K562 (cell line): ENCODE data around the gene CDCA7. TPM values are rescaled to one million over a fixed set of nuclear protein-coding genes. Genes with fewer than 3 reads are reported as not detected.

Experiments used
- ATAC-seq: fragments of 200-7000 bp; cut with Tn5 transposase; 3 replicates; pipeline ENCODE4 v1.9.1; 2020; ENCODE audit warnings: moderate library complexity
- BruUV-seq: library from RNA; stranded (reverse); fragments of 400-500 nt; replicated peaks from 2 replicates; lab custom pipeline; 2021; lab: Mats Ljungman, UMichigan
- CTCF ChIA-PET: fragments of 300-600 bp; formaldehyde crosslinking; extraction: SDS; loops from one replicate; lab custom pipeline; 2021; ENCODE audit warnings: low intra/inter-chr PET ratio; lab: Yijun Ruan, JAX
- POLR2A ChIA-PET: fragments of 300-600, 350-650 bp; sonication (Branson Sonifier 250); formaldehyde crosslinking; extraction: SDS; loops from one replicate; lab custom pipeline; 2021; ENCODE audit warnings: antibody characterized with exemption, inconsistent platforms; lab: Yijun Ruan, JAX
- DNase-seq, 4 experiments: peaks; one replicate each; pipeline versions ENCODE4 v3.0.0 to v3.0.0-alpha.2; 2011 to 2018; ENCODE audit warnings: low spot score in 3 of 4, mixed read lengths in 3 of 4; ENCODE audit errors: extremely low read depth in 1 of 4
- FAIRE-seq: peaks from 2 replicates; lab custom pipeline; 2011; peaks lifted over from hg19 to GRCh38; lab: Jason Lieb, UNC
- H2AFZ ChIP-seq: 2 replicates; pipeline ENCODE4 v1.6.0; 2011; ENCODE audit warnings: low read depth, low read length, control low read depth, inconsistent platforms
- H3K27ac ChIP-seq: fragments of 200-600 bp; 3 replicates; pipeline ENCODE4 v1.8.0; 2011; ENCODE audit warnings: low read depth, mild to moderate bottlenecking, control low read depth, inconsistent platforms, low read length, moderate library complexity, mixed read lengths; ENCODE audit errors: extremely low read depth
- H3K27me3 ChIP-seq, 2 experiments: fragments of 300-600 bp in 1 of 2; 2 replicates in 1 of 2; 3 replicates in 1 of 2; pipeline versions ENCODE4 v1.6.0 to v1.8.0; 2011; ENCODE audit warnings: inconsistent platforms in 2 of 2, low read length in 2 of 2, mild to moderate bottlenecking in 1 of 2, mixed read lengths in 1 of 2, moderate library complexity in 1 of 2; ENCODE audit not compliant: control insufficient read depth in 2 of 2, insufficient read depth in 2 of 2
- H3K36me3 ChIP-seq: fragments of 300-600 bp; 3 replicates; pipeline ENCODE4 v1.8.0; 2011; ENCODE audit warnings: mild to moderate bottlenecking, low read length, inconsistent platforms; ENCODE audit not compliant: control insufficient read depth, insufficient read depth
- H3K4me1 ChIP-seq, 2 experiments: fragments of 200-600 bp in 1 of 2; replicated peaks in 1 of 2; 2 replicates in 1 of 2; 3 replicates in 1 of 2; pipeline versions ENCODE4 v1.5.1 to v1.8.0; 2011; ENCODE audit warnings: inconsistent platforms in 2 of 2, low read length in 2 of 2, mild to moderate bottlenecking in 1 of 2, mixed read lengths in 1 of 2, moderate library complexity in 1 of 2; ENCODE audit not compliant: control insufficient read depth in 2 of 2, insufficient read depth in 2 of 2
- H3K4me2 ChIP-seq: 2 replicates; pipeline ENCODE4 v1.6.1; 2011; ENCODE audit warnings: low read length, control low read depth, inconsistent platforms, mixed read lengths; ENCODE audit not compliant: insufficient read depth
- H3K4me3 ChIP-seq: fragments of 200-600 bp; sonication (generic), shearing (Covaris generic); 2 replicates; pipeline ENCODE4 v1.5.1; 2016; ENCODE audit warnings: control low read depth, inconsistent platforms
- H3K79me2 ChIP-seq: fragments of 200-600 bp; 3 replicates; pipeline ENCODE4 v1.8.0; 2011; ENCODE audit warnings: low read length, inconsistent platforms; ENCODE audit not compliant: control insufficient read depth, insufficient read depth
- H3K9ac ChIP-seq, 2 experiments: 2 replicates each; pipeline versions ENCODE4 v1.6.0 to v1.6.1; 2011; ENCODE audit warnings: low read depth in 2 of 2, low read length in 2 of 2, control low read depth in 1 of 2, inconsistent platforms in 1 of 2, mild to moderate bottlenecking in 1 of 2, mixed read lengths in 1 of 2; ENCODE audit not compliant: insufficient read depth in 1 of 2
- H3K9me1 ChIP-seq: one replicate; pipeline ENCODE4 v1.6.0; 2011; ENCODE audit warnings: inconsistent platforms, mild to moderate bottlenecking, low read length, moderate library complexity; ENCODE audit not compliant: control insufficient read depth, insufficient read depth
- H3K9me3 ChIP-seq: replicated peaks from 2 replicates; pipeline ENCODE4 v1.5.1; 2011; ENCODE audit warnings: low read depth, low read length, inconsistent platforms; ENCODE audit not compliant: control insufficient read depth, insufficient read depth
- H4K20me1 ChIP-seq: replicated peaks from 2 replicates; pipeline ENCODE4 v1.6.1; 2011; ENCODE audit warnings: low read length, inconsistent platforms, mixed read lengths; ENCODE audit not compliant: control insufficient read depth, insufficient read depth
- ARID1B ChIP-seq: fragments of 450-650 bp; IDR thresholded peaks from 2 replicates; pipeline ENCODE4 v1.6.1; 2016; ENCODE audit warnings: antibody characterized with exemption, mild to moderate bottlenecking, inconsistent platforms
- CBFA2T2 ChIP-seq: fragments of 450-650 bp; conservative IDR thresholded peaks from 2 replicates; pipeline ENCODE4 v1.6.1; 2017; ENCODE audit warnings: mild to moderate bottlenecking
- FOS ChIP-seq: IDR thresholded peaks from 3 replicates; pipeline ENCODE4 v1.6.1; 2011; ENCODE audit not compliant: insufficient read length; ENCODE audit errors: extremely low read depth
- LCOR ChIP-seq: sonication (generic); formaldehyde crosslinking; IDR thresholded peaks from 2 replicates; pipeline ENCODE4 v1.8.0; 2022; ENCODE audit warnings: mild to moderate bottlenecking, missing genetic modification reagents
- TAF7 ChIP-seq: fragments of 450-650 bp; IDR thresholded peaks from 2 replicates; pipeline ENCODE4 v1.6.1; 2016; ENCODE audit warnings: missing genetic modification characterization, missing compliant biosample characterization
- ZBED1 ChIP-seq: IDR thresholded peaks from 2 replicates; pipeline ENCODE4 v1.6.1; 2014
- ZBTB8A ChIP-seq: fragments of 450-650 bp; IDR thresholded peaks from 2 replicates; pipeline ENCODE4 v1.6.1; 2018; ENCODE audit warnings: mild to moderate bottlenecking, moderate library complexity; ENCODE audit not compliant: partially characterized antibody
- ZNF3 ChIP-seq: fragments of 250-450 bp; sonication (Bioruptor Pico); IDR thresholded peaks from 2 replicates; pipeline ENCODE4 v1.5.0; 2021; ENCODE audit warnings: mild to moderate bottlenecking, moderate library complexity
- ZNF347 ChIP-seq: fragments of 450-650 bp; formaldehyde crosslinking; IDR thresholded peaks from 2 replicates; pipeline ENCODE4 v1.4.0; 2020; ENCODE audit warnings: low read depth, mild to moderate bottlenecking, moderate library complexity
- WGBS: fragments of 100-300 bp; shearing (Covaris generic); methylation state at CpG from one replicate; pipeline ENCODE4 v1.1.6; 2016; ENCODE audit warnings: low coverage, mixed read lengths; ENCODE audit not compliant: insufficient coverage; ENCODE audit errors: missing lambda C conversion rate; 5-methylcytosine and 5-hydroxymethylcytosine counted together
- in situ Hi-C: fragments of 300-500 bp; cut with MboI; formaldehyde crosslinking; loops from 4 replicates; pipeline ENCODE4 v1.15.0; 2018; ENCODE audit warnings: inconsistent platforms, mixed read lengths
- intact Hi-C: fragments of 100-400 bp; cut with micrococcal nuclease; formaldehyde crosslinking; loops from 2 replicates; pipeline ENCODE4 v1.14.2; 2022
- polyA plus RNA-seq, 8 experiments: library from polyadenylated mRNA; depleted of rRNA in 4 of 8; stranded (reverse) in 5 of 8; unstranded in 3 of 8; fragments of >200 nt; fragmentation: Nextera tagmentation in 2 of 8; fragmentation: Illumina TruSeq in 1 of 8; extraction: Ambion mirVana in 2 of 8; extraction: Trizol in 1 of 8; gene quantifications; 2 replicates each; pipeline versions ENCODE4 v1.2.1 to v1.2.3, GENCODE V29; 2011 to 2014; ENCODE audit warnings: inconsistent platforms in 1 of 8, missing spikeins in 1 of 8
- total RNA-seq, 7 experiments: library from RNA; depleted of rRNA in 6 of 7; stranded (reverse); fragments of >200 nt in 6 of 7; fragmentation: Illumina TruSeq in 2 of 7; extraction: Trizol in 2 of 7; gene quantifications; 2 replicates each; pipeline versions ENCODE4 v1.2.1 to v1.2.3, GENCODE V29; 2011 to 2021; ENCODE audit warnings: low replicate concordance in 1 of 7
- TF ChIP-seq, protein P1 (sequence below): sonication (generic); formaldehyde crosslinking; IDR thresholded peaks from 2 replicates; pipeline ENCODE4 v1.8.0; 2022; ENCODE audit warnings: mild to moderate bottlenecking, missing genetic modification reagents
- TF ChIP-seq, protein P2 (sequence below), 2 experiments: IDR thresholded peaks in 1 of 2; conservative IDR thresholded peaks in 1 of 2; 2 replicates each; pipeline ENCODE4 v1.6.1; 2016; ENCODE audit warnings: low read depth in 2 of 2, mild to moderate bottlenecking in 1 of 2, missing compliant biosample characterization in 1 of 2, missing genetic modification characterization in 1 of 2, moderate library complexity in 1 of 2
- TF ChIP-seq, protein P3 (sequence below): fragments of 250-450 bp; sonication (Bioruptor Pico); IDR thresholded peaks from 2 replicates; pipeline ENCODE4 v1.8.0; 2021; ENCODE audit warnings: moderate library complexity, mild to moderate bottlenecking, inconsistent platforms
- TF ChIP-seq, protein P4 (sequence below), 2 experiments: fragments of 450-650 bp; IDR thresholded peaks; 2 replicates each; pipeline ENCODE4 v1.6.1; 2018; ENCODE audit warnings: mild to moderate bottlenecking in 2 of 2, low read depth in 1 of 2; ENCODE audit not compliant: partially characterized antibody in 2 of 2

Gene CDCA7
- total and polyA plus RNA-seq, 9 of the 15 experiments (the other 6 are each of a cell fraction or from before 2014, with no cell fraction given), result 28.5 to 122 (median 51.0) TPM

DNA sequence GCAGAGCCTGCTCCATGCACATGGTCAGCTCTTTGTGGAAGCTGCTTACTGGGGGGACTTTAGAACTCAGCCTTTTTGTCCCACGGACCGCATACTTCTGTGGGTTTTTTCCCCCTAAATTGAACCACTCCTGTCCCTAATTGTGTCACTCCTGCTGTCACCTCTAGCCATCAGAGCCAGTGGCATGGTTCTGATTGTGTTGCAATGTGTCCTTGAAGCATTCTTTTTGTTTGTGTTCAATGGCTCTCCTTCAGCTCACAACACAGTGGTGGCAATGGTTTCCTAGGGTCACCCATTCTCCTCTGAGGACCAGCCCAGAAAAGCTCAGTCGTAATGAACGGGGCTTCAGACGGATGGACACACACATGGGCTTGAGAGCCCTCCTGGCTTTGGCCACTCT is 35.4 kb downstream of the CDCA7 start (continued):
- TF ChIP-seq, protein P1, sequence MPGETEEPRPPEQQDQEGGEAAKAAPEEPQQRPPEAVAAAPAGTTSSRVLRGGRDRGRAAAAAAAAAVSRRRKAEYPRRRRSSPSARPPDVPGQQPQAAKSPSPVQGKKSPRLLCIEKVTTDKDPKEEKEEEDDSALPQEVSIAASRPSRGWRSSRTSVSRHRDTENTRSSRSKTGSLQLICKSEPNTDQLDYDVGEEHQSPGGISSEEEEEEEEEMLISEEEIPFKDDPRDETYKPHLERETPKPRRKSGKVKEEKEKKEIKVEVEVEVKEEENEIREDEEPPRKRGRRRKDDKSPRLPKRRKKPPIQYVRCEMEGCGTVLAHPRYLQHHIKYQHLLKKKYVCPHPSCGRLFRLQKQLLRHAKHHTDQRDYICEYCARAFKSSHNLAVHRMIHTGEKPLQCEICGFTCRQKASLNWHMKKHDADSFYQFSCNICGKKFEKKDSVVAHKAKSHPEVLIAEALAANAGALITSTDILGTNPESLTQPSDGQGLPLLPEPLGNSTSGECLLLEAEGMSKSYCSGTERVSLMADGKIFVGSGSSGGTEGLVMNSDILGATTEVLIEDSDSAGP, result no peak
- no peak for TF ChIP-seq TAF7 (tag)
- TF ChIP-seq, protein P2, sequence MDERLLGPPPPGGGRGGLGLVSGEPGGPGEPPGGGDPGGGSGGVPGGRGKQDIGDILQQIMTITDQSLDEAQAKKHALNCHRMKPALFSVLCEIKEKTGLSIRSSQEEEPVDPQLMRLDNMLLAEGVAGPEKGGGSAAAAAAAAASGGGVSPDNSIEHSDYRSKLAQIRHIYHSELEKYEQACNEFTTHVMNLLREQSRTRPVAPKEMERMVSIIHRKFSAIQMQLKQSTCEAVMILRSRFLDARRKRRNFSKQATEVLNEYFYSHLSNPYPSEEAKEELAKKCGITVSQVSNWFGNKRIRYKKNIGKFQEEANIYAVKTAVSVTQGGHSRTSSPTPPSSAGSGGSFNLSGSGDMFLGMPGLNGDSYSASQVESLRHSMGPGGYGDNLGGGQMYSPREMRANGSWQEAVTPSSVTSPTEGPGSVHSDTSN (CRISPR knock-in tag; IDR thresholded peaks at IDR 0.05; ENCODE audit: low read depth), result no peak
- TF ChIP-seq, protein P2 (tag; conservative IDR thresholded peaks at IDR 0.05; ENCODE audit: low read depth), result no peak
- no peak for TF ChIP-seq ZBED1

DNA sequence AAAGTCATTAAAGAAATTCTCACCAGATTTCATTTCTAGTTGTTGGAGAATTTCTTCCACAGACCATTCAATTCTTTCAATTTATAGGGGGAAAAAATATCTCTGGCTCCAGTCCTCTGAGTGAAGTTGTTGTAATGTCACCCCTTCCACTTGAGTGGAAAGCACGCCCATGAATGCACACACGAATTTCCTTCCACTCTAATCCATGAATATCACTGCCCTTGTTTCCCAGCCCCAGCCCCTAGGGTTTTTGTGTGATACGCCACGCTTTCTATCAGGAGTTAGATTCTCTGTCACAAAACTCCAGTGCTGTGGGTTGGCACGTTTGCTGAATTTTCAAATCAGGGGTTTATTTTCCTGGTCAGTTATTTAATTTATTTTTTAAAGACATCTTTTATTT is 38.1 kb downstream of the CDCA7 start:
- Histone ChIP-seq H3K4me2 (no peak overlapping the region), H3K27me3 (peaks cover 35 to 45% of the 10 kb centered on the region in 2 experiments), H3K79me2 (no peaks in the 10 kb centered on the region), H4K20me1 (no peaks in the 10 kb centered on the region), H3K4me3 (no peak overlapping the region), H3K4me1 (peaks cover 0 to 2% of the 10 kb centered on the region in 2 experiments; a peak in 1 of 5 replicates), H3K9me3 (no peaks in the 10 kb centered on the region), H2AFZ (no peak overlapping the region), H3K36me3 (no peaks in the 10 kb centered on the region), H3K9ac (no peak overlapping the region), H3K27ac (no peak overlapping the region), H3K9me1 (no peaks in the 10 kb centered on the region)
- POLR2A ChIA-PET, result no interaction called here
- intact Hi-C loops (no loop called here), in situ Hi-C loops (no loop called here)
- ATAC-seq, result no peak
- WGBS, result 4% methylated on average over 5 of the region's 5 CpGs
- CTCF ChIA-PET, result no interaction called here
- no peak for FAIRE-seq
- BruUV-seq, result no TSS peak
- no peak for DNase-seq
- TF ChIP-seq CBFA2T2, result no peak
- TF ChIP-seq FOS, result no peak
- TF ChIP-seq ARID1B, result no peak
- no peak for TF ChIP-seq ZBTB8A
- no peak for TF ChIP-seq ZNF3 (CRISPR knock-in tag)
- TF ChIP-seq ZNF347, result no peak
- TF ChIP-seq, protein P3, sequence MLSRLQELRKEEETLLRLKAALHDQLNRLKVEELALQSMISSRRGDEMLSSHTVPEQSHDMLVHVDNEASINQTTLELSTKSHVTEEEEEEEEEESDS (CRISPR knock-in tag), result no peak
- no peak for TF ChIP-seq LCOR (CRISPR knock-in tag)
- TF ChIP-seq, protein P4, sequence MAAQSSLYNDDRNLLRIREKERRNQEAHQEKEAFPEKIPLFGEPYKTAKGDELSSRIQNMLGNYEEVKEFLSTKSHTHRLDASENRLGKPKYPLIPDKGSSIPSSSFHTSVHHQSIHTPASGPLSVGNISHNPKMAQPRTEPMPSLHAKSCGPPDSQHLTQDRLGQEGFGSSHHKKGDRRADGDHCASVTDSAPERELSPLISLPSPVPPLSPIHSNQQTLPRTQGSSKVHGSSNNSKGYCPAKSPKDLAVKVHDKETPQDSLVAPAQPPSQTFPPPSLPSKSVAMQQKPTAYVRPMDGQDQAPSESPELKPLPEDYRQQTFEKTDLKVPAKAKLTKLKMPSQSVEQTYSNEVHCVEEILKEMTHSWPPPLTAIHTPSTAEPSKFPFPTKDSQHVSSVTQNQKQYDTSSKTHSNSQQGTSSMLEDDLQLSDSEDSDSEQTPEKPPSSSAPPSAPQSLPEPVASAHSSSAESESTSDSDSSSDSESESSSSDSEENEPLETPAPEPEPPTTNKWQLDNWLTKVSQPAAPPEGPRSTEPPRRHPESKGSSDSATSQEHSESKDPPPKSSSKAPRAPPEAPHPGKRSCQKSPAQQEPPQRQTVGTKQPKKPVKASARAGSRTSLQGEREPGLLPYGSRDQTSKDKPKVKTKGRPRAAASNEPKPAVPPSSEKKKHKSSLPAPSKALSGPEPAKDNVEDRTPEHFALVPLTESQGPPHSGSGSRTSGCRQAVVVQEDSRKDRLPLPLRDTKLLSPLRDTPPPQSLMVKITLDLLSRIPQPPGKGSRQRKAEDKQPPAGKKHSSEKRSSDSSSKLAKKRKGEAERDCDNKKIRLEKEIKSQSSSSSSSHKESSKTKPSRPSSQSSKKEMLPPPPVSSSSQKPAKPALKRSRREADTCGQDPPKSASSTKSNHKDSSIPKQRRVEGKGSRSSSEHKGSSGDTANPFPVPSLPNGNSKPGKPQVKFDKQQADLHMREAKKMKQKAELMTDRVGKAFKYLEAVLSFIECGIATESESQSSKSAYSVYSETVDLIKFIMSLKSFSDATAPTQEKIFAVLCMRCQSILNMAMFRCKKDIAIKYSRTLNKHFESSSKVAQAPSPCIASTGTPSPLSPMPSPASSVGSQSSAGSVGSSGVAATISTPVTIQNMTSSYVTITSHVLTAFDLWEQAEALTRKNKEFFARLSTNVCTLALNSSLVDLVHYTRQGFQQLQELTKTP (IDR thresholded peaks at IDR 0.05; ENCODE audit: low read depth in 1 of 2, partially characterized antibody in 2 of 2), result no peak
